PC-9 (cell line): ENCODE data around the gene NFX1. TPM values are rescaled to one million over a fixed set of nuclear protein-coding genes. Genes with fewer than 3 reads are reported as not detected.

Experiments
- BruUV-seq: library from RNA; stranded (reverse); fragments of 400-500 nt; replicated peaks from 2 replicates; lab custom pipeline; 2021; lab: Mats Ljungman, UMichigan
- CTCF ChIA-PET: fragments of 300-600 bp; sonication (Branson Sonifier 250); formaldehyde crosslinking; loops from one replicate; lab custom pipeline; 2022; ENCODE audit warnings: antibody characterized with exemption; lab: Charles Lee
- POLR2A ChIA-PET: fragments of 300-600 bp; sonication (Branson Sonifier 250); formaldehyde crosslinking; loops from one replicate; lab custom pipeline; 2022; ENCODE audit warnings: antibody characterized with exemption; ENCODE audit not compliant: unreplicated experiment; lab: Charles Lee
- DNase-seq, 2 experiments: peaks; one replicate each; pipeline versions ENCODE4 v3.0.0 to v3.0.0-alpha.2; 2015 to 2022; ENCODE audit warnings: mixed read lengths in 1 of 2
- H2AFZ ChIP-seq: fragments of 200-600 bp; sonication (generic); 2 replicates; pipeline ENCODE4 v1.8.1; 2017; ENCODE audit warnings: antibody characterized with exemption
- H3F3A ChIP-seq: fragments of 200-600 bp; sonication (generic); 2 replicates; pipeline ENCODE4 v1.8.1; 2017; ENCODE audit warnings: antibody characterized with exemption, mild to moderate bottlenecking, low read depth; ENCODE audit not compliant: insufficient read depth
- H3K27ac ChIP-seq: fragments of 200-600 bp; sonication (generic); 2 replicates; pipeline ENCODE4 v1.6.1; 2016; ENCODE audit warnings: mixed run types
- H3K27me3 ChIP-seq: fragments of 200-600 bp; sonication (generic); 2 replicates; pipeline ENCODE4 v1.6.1; 2016; ENCODE audit warnings: low read depth, mixed run types; ENCODE audit not compliant: insufficient read depth
- H3K36me3 ChIP-seq: fragments of 200-600 bp; sonication (generic); 2 replicates; pipeline ENCODE4 v1.6.1; 2016; ENCODE audit warnings: low read depth, mixed run types
- H3K4me1 ChIP-seq: fragments of 200-600 bp; sonication (generic); replicated peaks from 2 replicates; pipeline ENCODE4 v1.6.1; 2016; ENCODE audit warnings: mixed run types; ENCODE audit not compliant: insufficient read depth
- H3K4me2 ChIP-seq: fragments of 200-600 bp; sonication (generic); 2 replicates; pipeline ENCODE4 v1.6.1; 2017; ENCODE audit warnings: mixed run types
- H3K4me3 ChIP-seq: fragments of 200-600 bp; sonication (generic); 2 replicates; pipeline ENCODE4 v1.6.1; 2016; ENCODE audit warnings: mixed run types
- H3K79me2 ChIP-seq: fragments of 200-600 bp; sonication (generic); 2 replicates; pipeline ENCODE4 v1.6.1; 2017; ENCODE audit warnings: low read depth, mixed run types
- H3K9me2 ChIP-seq: fragments of 200-600 bp; sonication (generic); 2 replicates; pipeline ENCODE4 v1.8.1; 2017; ENCODE audit warnings: mild to moderate bottlenecking; ENCODE audit not compliant: insufficient read depth
- H3K9me3 ChIP-seq: fragments of 200-600 bp; sonication (generic); 2 replicates; pipeline ENCODE4 v1.8.1; 2016; ENCODE audit warnings: low read depth; ENCODE audit not compliant: insufficient read depth
- H4K20me1 ChIP-seq: fragments of 200-600 bp; sonication (generic); 2 replicates; pipeline ENCODE4 v1.8.1; 2017; ENCODE audit not compliant: insufficient read depth
- EZH2 ChIP-seq: fragments of 200-600 bp; sonication (generic); IDR thresholded peaks from 2 replicates; pipeline ENCODE4 v1.8.0; 2017; ENCODE audit warnings: antibody characterized with exemption, low read depth
- intact Hi-C: fragments of 100-400 bp; cut with micrococcal nuclease; formaldehyde crosslinking; loops from one replicate; pipeline ENCODE4 v1.10.0; 2022; ENCODE audit not compliant: unreplicated experiment
- total RNA-seq: library from RNA; stranded (reverse); gene quantifications from 2 replicates; pipeline ENCODE4 v1.2.3, GENCODE V29; 2021
- TF ChIP-seq, protein P1 (sequence below): fragments of 200-600 bp; sonication (generic); conservative IDR thresholded peaks from 2 replicates; pipeline ENCODE4 v1.6.1; 2017; ENCODE audit warnings: mixed run types, antibody characterized with exemption, mild to moderate bottlenecking, moderate library complexity

NFX1 gene
- total RNA-seq, 1 experiment from 2014 or later, result 14.9 TPM

DNA sequence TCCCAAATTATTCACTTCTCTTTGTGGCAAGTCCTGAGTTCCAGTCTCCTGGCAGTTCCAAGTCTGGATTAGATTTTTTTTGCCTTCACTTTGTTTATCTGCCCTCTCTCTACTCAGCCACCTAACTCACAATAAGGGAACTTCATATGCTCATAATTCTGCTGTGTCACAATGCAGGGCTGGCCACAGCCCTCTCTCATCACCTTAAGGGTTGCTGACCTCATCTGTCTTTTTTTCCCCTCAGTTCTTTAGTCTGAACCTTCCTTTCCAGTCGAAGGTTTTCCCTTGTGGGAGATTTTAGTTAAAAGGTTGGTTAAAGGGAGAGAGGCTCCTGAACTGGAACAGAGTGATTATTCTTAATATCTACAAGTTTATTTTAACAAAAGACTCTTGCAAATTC is 29.9 kb upstream of the NFX1 start:
- CTCF ChIA-PET, result no interaction called here
- DNase-seq, result no peak
- no peaks in the 10 kb centered on the region for H3K27me3 ChIP-seq
- H3K79me2 ChIP-seq, result peaks cover 29% of the 10 kb centered on the region
- peaks cover 9% of the 10 kb centered on the region for H3K4me1 ChIP-seq
- H3F3A ChIP-seq, result no peaks in the 10 kb centered on the region
- H3K4me3 ChIP-seq, result no peak overlapping the region
- POLR2A ChIA-PET, result no interaction called here
- H3K36me3 ChIP-seq, result peaks cover 15% of the 10 kb centered on the region
- no TSS peak for BruUV-seq
- no peak overlapping the region for H3K4me2 ChIP-seq
- no peaks in the 10 kb centered on the region for H4K20me1 ChIP-seq
- no peak overlapping the region for H3K27ac ChIP-seq
- intact Hi-C loops, result no loop called here
- no peaks in the 10 kb centered on the region for H3K9me2 ChIP-seq
- TF ChIP-seq, protein P1, sequence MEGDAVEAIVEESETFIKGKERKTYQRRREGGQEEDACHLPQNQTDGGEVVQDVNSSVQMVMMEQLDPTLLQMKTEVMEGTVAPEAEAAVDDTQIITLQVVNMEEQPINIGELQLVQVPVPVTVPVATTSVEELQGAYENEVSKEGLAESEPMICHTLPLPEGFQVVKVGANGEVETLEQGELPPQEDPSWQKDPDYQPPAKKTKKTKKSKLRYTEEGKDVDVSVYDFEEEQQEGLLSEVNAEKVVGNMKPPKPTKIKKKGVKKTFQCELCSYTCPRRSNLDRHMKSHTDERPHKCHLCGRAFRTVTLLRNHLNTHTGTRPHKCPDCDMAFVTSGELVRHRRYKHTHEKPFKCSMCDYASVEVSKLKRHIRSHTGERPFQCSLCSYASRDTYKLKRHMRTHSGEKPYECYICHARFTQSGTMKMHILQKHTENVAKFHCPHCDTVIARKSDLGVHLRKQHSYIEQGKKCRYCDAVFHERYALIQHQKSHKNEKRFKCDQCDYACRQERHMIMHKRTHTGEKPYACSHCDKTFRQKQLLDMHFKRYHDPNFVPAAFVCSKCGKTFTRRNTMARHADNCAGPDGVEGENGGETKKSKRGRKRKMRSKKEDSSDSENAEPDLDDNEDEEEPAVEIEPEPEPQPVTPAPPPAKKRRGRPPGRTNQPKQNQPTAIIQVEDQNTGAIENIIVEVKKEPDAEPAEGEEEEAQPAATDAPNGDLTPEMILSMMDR, result no peak
- TF ChIP-seq EZH2, result no peak
- no peak overlapping the region for H2AFZ ChIP-seq
- H3K9me3 ChIP-seq, result no peaks in the 10 kb centered on the region

DNA sequence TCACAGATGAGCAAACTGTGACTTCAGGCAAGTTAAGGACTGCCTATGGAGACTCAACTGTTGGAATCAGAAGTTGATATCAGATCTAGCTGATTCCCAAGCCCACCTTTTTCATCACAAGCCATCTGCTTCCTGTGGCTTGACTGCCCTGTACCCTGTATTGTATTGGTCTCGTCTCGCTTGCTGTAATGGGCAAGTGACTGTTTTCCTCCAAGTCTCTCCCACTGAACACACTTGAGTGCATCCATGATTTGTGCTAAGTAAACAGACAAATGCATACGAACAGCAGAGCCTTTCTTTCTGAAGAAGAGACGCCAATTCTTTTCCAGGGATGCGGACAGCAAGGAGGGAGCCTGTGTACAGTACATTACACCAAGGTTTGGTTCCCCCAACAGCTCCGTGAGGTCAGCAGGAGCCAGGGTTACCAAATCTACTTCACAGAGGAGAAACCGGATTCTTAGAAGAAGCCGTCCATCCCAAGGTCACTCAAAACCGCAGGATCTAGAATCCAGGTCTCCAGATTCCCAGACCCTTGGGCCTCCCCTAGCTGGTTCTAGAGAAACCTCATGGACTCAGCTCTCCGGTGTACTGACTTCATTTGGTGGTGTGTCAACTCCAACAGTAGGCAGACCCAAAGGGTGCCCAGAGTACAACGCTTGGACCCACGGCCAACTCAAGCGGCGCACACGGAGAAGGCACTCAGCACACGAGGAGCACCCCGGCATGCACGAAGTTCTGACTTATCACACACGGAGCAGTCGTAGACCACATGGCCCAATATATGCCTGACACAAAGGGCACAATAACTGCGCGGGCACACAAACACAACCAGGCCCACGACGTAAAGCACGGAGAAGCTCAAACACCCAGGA is 26.9 kb upstream of the NFX1 start:
- Histone ChIP-seq H3K36me3 (peaks cover 8% of the 10 kb centered on the region; the same call in 1 of the 2 replicates), H3K79me2 (peaks cover 35% of the 10 kb centered on the region), H3F3A (no peaks in the 10 kb centered on the region), H3K9me3 (no peaks in the 10 kb centered on the region), H3K4me3 (peak overlapping the region; percentile 89), H3K27me3 (no peaks in the 10 kb centered on the region), H3K4me1 (peaks cover 15% of the 10 kb centered on the region), H4K20me1 (no peaks in the 10 kb centered on the region), H2AFZ (peak overlapping the region; percentile 85), H3K27ac (peak overlapping the region; percentile 53), H3K4me2 (peak overlapping the region; percentile 97), H3K9me2 (no peaks in the 10 kb centered on the region)
- BruUV-seq, result TSS peak; percentile 62
- no peak for DNase-seq
- CTCF ChIA-PET, result no interaction called here
- POLR2A ChIA-PET, result interaction anchor here (0.5 kb wide), 1 partner anchor 884 kb away, joined by 7 read pairs; no protein-coding TSS in a partner anchor
- TF ChIP-seq, protein P1, result no peak
- TF ChIP-seq EZH2, result no peak
- intact Hi-C loops, result loop anchor here (1.0 kb wide), 1 partner anchor 34 kb away; no protein-coding TSS in a partner anchor

DNA sequence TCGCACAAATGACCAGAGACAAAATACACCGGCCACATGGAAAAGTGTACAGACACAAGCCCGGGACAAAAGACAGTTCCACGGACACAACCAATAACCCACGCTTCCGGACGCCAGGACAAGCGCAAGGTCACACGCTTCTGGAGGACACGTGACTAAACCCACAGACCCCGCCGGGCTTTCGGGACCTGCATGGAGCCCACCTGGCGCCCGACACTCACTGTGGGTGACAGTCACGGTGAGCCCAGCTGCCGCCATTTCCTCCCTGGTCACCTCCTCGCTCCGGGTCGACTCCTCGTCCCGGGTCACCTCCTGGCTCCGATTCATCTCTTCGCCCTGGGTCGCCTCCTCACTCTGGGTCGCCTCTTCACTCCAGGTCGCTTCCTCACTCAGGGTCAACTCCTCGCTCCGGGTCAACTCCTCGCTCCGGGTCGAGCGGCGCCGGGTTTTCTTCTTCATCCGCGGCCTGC is 26.3 kb upstream of the NFX1 start:
- peaks cover 8% of the 10 kb centered on the region; the same call in 1 of the 2 replicates for H3K36me3 ChIP-seq
- ChIA-PET CTCF (no interaction called here), POLR2A (interaction anchor here (0.6 kb wide), 1 partner anchor 675 kb away, joined by 3 read pairs; no protein-coding TSS in a partner anchor)
- intact Hi-C loops, result loop anchor here (1.0 kb wide), 1 partner anchor 35 kb away; no protein-coding TSS in a partner anchor
- no peak for DNase-seq
- H4K20me1 ChIP-seq, result no peaks in the 10 kb centered on the region
- peak overlapping the region; percentile 53 for H3K27ac ChIP-seq
- no peaks in the 10 kb centered on the region for H3K9me2 ChIP-seq
- peaks cover 35% of the 10 kb centered on the region for H3K79me2 ChIP-seq
- peak overlapping the region; percentile 89 for H3K4me3 ChIP-seq
- no TSS peak for BruUV-seq
- H2AFZ ChIP-seq, result peak overlapping the region; percentile 85
- H3K4me1 ChIP-seq, result peaks cover 15% of the 10 kb centered on the region
- no peaks in the 10 kb centered on the region for H3K9me3 ChIP-seq
- no peaks in the 10 kb centered on the region for H3K27me3 ChIP-seq
- no peaks in the 10 kb centered on the region for H3F3A ChIP-seq
- peak overlapping the region; percentile 97 for H3K4me2 ChIP-seq
- TF ChIP-seq, protein P1, result no peak
- TF ChIP-seq EZH2, result no peak
